Activated naive CD8-positive, alpha-beta T cell treated with anti-CD3 and anti-CD28 coated beads, Interleukin-2, amount 50 U/mL, for 24 hours (primary cell): ENCODE results near the gene PRDX2.

Experiments used
- ATAC-seq: fragments of 150-1000 bp; cut with Tn5 transposase; one replicate; pipeline ENCODE4 v1.10.0; 2021
- DNase-seq: peaks from one replicate; pipeline ENCODE4 v3.0.0; 2021
- H3K27ac Mint-ChIP-seq: one replicate; pipeline ENCODE4 v1.8.0; 2021; ENCODE audit warnings: mild to moderate bottlenecking, mixed read lengths
- H3K27me3 Mint-ChIP-seq: one replicate; pipeline ENCODE4 v1.8.0; 2021; ENCODE audit warnings: mixed read lengths
- H3K36me3 Mint-ChIP-seq: one replicate; pipeline ENCODE4 v1.8.0; 2021; ENCODE audit warnings: low read depth, mixed read lengths
- H3K4me1 Mint-ChIP-seq: one replicate; pipeline ENCODE4 v1.8.0; 2021; ENCODE audit warnings: mixed read lengths
- H3K4me3 Mint-ChIP-seq: one replicate; pipeline ENCODE4 v1.8.0; 2021; ENCODE audit warnings: mild to moderate bottlenecking, moderate library complexity, mixed read lengths
- H3K9me3 Mint-ChIP-seq: one replicate; pipeline ENCODE4 v1.8.0; 2021; ENCODE audit warnings: mixed read lengths

The PRDX2 gene

GRCh38 chr19:12790628-12791344 is 10.8 kb downstream of the PRDX2 start:
- H3K36me3 Mint-ChIP-seq, result peaks cover 11% of the 10 kb centered on the region
- DNase-seq (no peak), ATAC-seq (no peak)
- peak overlapping the region; percentile 98 for H3K27ac Mint-ChIP-seq
- no peaks in the 10 kb centered on the region for H3K27me3 Mint-ChIP-seq
- peak overlapping the region; percentile 93 for H3K4me3 Mint-ChIP-seq
- no peaks in the 10 kb centered on the region for H3K9me3 Mint-ChIP-seq
- H3K4me1 Mint-ChIP-seq, result peaks cover 53% of the 10 kb centered on the region

GRCh38 chr19:12789904-12790619 is 11.5 kb downstream of the PRDX2 start:
- peak; percentile 98 for DNase-seq
- ATAC-seq, result peak; percentile 66
- peak overlapping the region; percentile 93 for H3K4me3 Mint-ChIP-seq
- peaks cover 48% of the 10 kb centered on the region for H3K4me1 Mint-ChIP-seq
- H3K27ac Mint-ChIP-seq, result peak overlapping the region; percentile 98
- H3K9me3 Mint-ChIP-seq, result no peaks in the 10 kb centered on the region
- H3K36me3 Mint-ChIP-seq, result peaks cover 11% of the 10 kb centered on the region
- no peaks in the 10 kb centered on the region for H3K27me3 Mint-ChIP-seq

GRCh38 chr19:12789098-12789903 is 12.3 kb downstream of the PRDX2 start:
- Mint-ChIP-seq H3K27me3 (no peaks in the 10 kb centered on the region), H3K27ac (peak overlapping the region; percentile 89), H3K36me3 (peaks cover 11% of the 10 kb centered on the region), H3K4me1 (peaks cover 40% of the 10 kb centered on the region), H3K9me3 (no peaks in the 10 kb centered on the region), H3K4me3 (peak overlapping the region; percentile 83)
- DNase-seq (peak; percentile 60), ATAC-seq (no peak)

- Mint-ChIP-seq H3K9me3 (no peaks in the 10 kb centered on the region), H3K27ac (peak overlapping the region; percentile 89), H3K36me3 (peaks cover 11% of the 10 kb centered on the region), H3K4me1 (peaks cover 37% of the 10 kb centered on the region), H3K4me3 (peak overlapping the region; percentile 83), H3K27me3 (no peaks in the 10 kb centered on the region)
- DNase-seq (peak; percentile 71), ATAC-seq (no peak)
Measured at GRCh38 chr19:12788682-12789097, 12.9 kb downstream of the PRDX2 start.

GRCh38 chr19:12788042-12788681 is 13.4 kb downstream of the PRDX2 start:
- peak overlapping the region; percentile 83 for H3K4me3 Mint-ChIP-seq
- H3K27ac Mint-ChIP-seq, result peak overlapping the region; percentile 89
- H3K4me1 Mint-ChIP-seq, result peaks cover 41% of the 10 kb centered on the region
- DNase-seq, result no peak
- peaks cover 8% of the 10 kb centered on the region for H3K36me3 Mint-ChIP-seq
- no peak for ATAC-seq
- H3K27me3 Mint-ChIP-seq, result no peaks in the 10 kb centered on the region
- H3K9me3 Mint-ChIP-seq, result no peaks in the 10 kb centered on the region

GRCh38 chr19:12787458-12787857 is 14.1 kb downstream of the PRDX2 start:
- H3K9me3 Mint-ChIP-seq, result no peaks in the 10 kb centered on the region
- peaks cover 44% of the 10 kb centered on the region for H3K4me1 Mint-ChIP-seq
- no peak overlapping the region for H3K27ac Mint-ChIP-seq
- H3K27me3 Mint-ChIP-seq, result no peaks in the 10 kb centered on the region
- H3K36me3 Mint-ChIP-seq, result peaks cover 2% of the 10 kb centered on the region
- no peak for DNase-seq
- H3K4me3 Mint-ChIP-seq, result peak overlapping the region; percentile 20
- ATAC-seq, result no peak

GRCh38 chr19:12786952-12787351 is 14.6 kb downstream of the PRDX2 start:
- no peaks in the 10 kb centered on the region for H3K9me3 Mint-ChIP-seq
- H3K27me3 Mint-ChIP-seq, result no peaks in the 10 kb centered on the region
- ATAC-seq (no peak), DNase-seq (no peak)
- no peaks in the 10 kb centered on the region for H3K36me3 Mint-ChIP-seq
- peak overlapping the region; percentile 79 for H3K27ac Mint-ChIP-seq
- peak overlapping the region; percentile 20 for H3K4me3 Mint-ChIP-seq
- peaks cover 47% of the 10 kb centered on the region for H3K4me1 Mint-ChIP-seq

- ATAC-seq (no peak), DNase-seq (no peak)
- H3K27ac Mint-ChIP-seq, result peak overlapping the region; percentile 79
- H3K36me3 Mint-ChIP-seq, result no peaks in the 10 kb centered on the region
- H3K4me1 Mint-ChIP-seq, result peaks cover 53% of the 10 kb centered on the region
- no peaks in the 10 kb centered on the region for H3K27me3 Mint-ChIP-seq
- H3K4me3 Mint-ChIP-seq, result no peak overlapping the region
- H3K9me3 Mint-ChIP-seq, result no peaks in the 10 kb centered on the region
Measured at GRCh38 chr19:12786141-12786870, 15.3 kb downstream of the PRDX2 start.

- Mint-ChIP-seq H3K9me3 (no peaks in the 10 kb centered on the region), H3K4me1 (peaks cover 46% of the 10 kb centered on the region), H3K27ac (no peak overlapping the region), H3K36me3 (no peaks in the 10 kb centered on the region), H3K4me3 (no peak overlapping the region), H3K27me3 (no peaks in the 10 kb centered on the region)
- DNase-seq, result no peak
- no peak for ATAC-seq
Measured at GRCh38 chr19:12785431-12786031, 16.1 kb downstream of the PRDX2 start.

- ATAC-seq, result no peak
- no peak for DNase-seq
- no peaks in the 10 kb centered on the region for H3K27me3 Mint-ChIP-seq
- no peak overlapping the region for H3K27ac Mint-ChIP-seq
- H3K4me3 Mint-ChIP-seq, result no peak overlapping the region
- no peaks in the 10 kb centered on the region for H3K36me3 Mint-ChIP-seq
- peaks cover 46% of the 10 kb centered on the region for H3K4me1 Mint-ChIP-seq
- H3K9me3 Mint-ChIP-seq, result no peaks in the 10 kb centered on the region
Measured at GRCh38 chr19:12784871-12785430, 16.6 kb downstream of the PRDX2 start.

- DNase-seq, result no peak
- Mint-ChIP-seq H3K4me3 (no peak overlapping the region), H3K27ac (no peak overlapping the region), H3K36me3 (no peaks in the 10 kb centered on the region), H3K9me3 (no peaks in the 10 kb centered on the region), H3K27me3 (no peaks in the 10 kb centered on the region), H3K4me1 (peaks cover 51% of the 10 kb centered on the region)
- no peak for ATAC-seq
Measured at GRCh38 chr19:12784394-12784870, 17.2 kb downstream of the PRDX2 start.

- Mint-ChIP-seq H3K9me3 (no peaks in the 10 kb centered on the region), H3K4me1 (peaks cover 52% of the 10 kb centered on the region), H3K27me3 (no peaks in the 10 kb centered on the region), H3K27ac (no peak overlapping the region), H3K4me3 (peak overlapping the region; percentile 76), H3K36me3 (no peaks in the 10 kb centered on the region)
- DNase-seq (no peak), ATAC-seq (no peak)
Measured at GRCh38 chr19:12783849-12784393, 17.7 kb downstream of the PRDX2 start.

GRCh38 chr19:12783291-12783848 is 18.2 kb downstream of the PRDX2 start:
- peak; percentile 35 for ATAC-seq
- H3K4me3 Mint-ChIP-seq, result peak overlapping the region; percentile 76
- no peaks in the 10 kb centered on the region for H3K27me3 Mint-ChIP-seq
- H3K36me3 Mint-ChIP-seq, result no peaks in the 10 kb centered on the region
- H3K9me3 Mint-ChIP-seq, result no peaks in the 10 kb centered on the region
- DNase-seq, result no peak
- no peak overlapping the region for H3K27ac Mint-ChIP-seq
- H3K4me1 Mint-ChIP-seq, result peaks cover 52% of the 10 kb centered on the region
